C1 segment of cervical spinal cord (tissue), 14 donors: ENCODE measurements around the gene IQGAP1.

Source experiments
- DNase-seq, 14 donors: peaks; one replicate each; lab custom pipeline; 2025; lab: John Stamatoyannopoulos, UW

IQGAP1 gene

DNA sequence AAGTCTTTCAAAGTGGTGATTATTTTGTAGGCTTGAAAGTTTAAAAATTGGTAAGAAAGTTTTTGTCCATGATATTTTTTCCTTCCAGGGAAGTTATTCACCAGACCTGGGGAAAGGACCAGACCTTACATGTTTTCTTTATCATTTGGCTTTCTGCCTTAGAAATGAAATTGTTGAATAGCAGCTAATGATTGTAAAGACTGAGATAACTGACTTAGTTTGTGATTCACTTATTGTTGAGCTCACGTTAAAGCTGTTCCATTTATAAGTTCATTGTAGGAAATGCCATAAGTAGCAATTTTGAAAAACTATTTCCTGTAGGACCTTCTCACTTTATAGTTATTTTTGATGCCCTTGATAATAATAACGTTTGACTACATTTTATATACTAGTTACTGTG is 51.9 kb downstream of the IQGAP1 start:
- DNase-seq, result no peak

DNA sequence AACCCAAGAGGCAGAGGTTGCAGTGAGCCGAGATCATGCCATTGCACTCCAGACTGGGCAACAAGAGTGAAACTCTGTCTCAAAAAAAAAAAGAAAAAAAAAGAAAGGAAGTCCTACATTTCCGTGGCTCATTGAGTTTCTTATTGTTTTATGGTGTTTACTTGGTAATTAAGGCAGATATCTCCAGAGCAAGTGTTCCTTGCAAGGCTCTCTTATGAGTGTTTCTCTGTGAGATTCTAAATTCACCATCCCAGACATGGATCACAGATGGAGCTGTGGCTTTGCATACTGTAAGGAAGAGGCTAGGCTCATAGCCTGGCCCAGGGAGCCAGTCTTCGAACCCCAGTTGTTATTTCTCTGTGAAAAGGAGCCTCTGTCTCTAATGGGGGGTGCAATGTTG is 53.0 kb downstream of the IQGAP1 start:
- DNase-seq, result no peak

DNA sequence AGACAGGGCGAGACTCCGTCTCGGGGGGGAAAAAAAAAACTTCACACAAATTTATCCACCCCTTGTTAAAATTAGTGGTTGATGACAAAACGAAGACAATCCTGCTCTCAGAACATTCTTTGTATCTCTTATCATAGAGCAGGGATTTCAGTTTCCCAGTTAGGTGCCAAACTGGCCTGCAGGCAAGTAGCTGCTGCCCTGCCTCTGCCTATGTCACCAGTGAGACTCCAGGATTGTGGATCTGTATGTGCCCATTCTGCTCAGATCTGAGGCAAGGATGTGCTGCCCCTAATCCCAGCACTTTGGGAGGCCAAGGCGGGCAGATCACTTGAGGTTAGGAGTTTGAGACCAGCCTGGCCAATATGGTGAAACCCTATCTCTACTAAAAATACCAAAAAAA is 54.4 kb downstream of the IQGAP1 start:
- no peak for DNase-seq

DNA sequence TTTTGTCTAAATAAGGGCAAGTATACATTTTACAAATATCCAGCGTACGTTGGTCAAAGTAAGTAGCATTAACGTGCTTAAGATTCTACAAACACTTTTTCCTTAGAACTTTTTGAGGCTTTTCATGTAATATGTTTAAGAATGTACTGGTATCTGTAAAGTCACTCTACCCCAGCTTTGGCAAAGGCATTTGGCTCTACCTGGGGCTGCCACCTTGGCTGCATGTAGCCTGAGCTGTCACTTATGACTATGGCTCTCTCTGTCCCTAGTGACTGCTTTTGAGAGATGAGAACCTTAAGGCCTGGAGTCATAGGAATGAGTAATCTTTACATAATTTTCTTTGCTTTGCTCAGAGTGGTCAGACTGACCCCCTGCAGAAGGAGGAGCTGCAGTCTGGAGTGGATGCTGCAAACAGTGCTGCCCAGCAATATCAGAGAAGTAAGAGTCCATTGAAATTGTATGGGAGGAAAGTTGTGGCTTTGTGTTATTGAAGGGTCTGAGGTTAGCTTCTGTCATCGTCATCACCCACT is 61.2 kb downstream of the IQGAP1 start:
- no peak for DNase-seq

DNA sequence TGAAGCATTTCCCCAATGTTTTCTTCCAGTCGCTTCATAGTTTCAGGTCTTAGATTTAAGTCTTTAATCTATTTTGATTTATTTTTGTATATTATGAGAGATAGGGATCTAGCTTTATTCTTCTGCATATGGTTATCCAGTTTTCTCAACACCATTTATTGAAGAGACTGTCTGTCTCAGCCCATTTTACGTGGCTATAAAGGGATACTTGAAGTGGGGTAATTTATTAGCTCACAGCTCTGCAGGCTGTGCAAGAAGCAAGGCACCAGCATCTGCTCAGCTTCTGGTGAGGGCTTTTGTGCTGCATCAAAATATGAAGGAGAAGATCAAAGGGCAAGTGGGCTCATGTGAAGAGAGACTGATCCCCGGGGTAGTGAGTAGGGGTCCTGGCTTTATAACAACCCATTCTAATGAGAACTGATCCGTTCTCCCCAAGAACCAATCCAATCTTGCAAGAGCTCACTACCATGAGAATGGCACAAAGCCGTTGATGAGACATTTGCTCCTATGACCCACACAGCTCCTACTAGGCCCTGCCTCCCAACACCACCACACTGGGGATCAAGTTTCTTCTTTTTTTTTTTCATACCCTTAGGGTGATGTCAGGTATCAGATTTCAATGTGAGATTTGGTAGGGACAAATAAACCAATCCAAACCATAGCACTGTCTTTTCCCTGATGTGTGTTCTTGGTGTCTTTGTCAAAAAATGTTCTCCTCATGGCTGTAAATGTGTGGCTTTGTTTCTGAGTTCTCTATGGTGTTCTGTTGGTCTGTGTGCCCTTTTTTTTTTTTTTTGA is 63.2 kb downstream of the IQGAP1 start:
- DNase-seq, result no peak

DNA sequence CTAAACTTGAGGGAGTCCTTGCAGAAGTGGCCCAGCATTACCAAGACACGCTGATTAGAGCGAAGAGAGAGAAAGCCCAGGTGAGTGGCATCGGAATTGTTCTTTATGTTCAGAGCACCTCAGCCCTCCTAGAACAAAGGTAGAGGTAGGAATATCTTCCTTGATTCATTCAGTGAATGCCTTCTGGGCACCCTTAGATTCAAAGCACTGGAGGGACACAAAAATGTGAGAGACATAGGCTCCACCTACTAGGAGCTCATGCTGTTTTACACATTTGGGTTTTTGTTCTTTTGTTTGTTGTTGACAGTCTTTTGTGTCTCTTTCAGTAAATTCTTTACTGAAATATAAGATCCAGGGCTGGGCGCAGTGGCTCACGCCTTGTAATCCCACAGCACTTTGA is 68.2 kb downstream of the IQGAP1 start:
- no peak for DNase-seq

DNA sequence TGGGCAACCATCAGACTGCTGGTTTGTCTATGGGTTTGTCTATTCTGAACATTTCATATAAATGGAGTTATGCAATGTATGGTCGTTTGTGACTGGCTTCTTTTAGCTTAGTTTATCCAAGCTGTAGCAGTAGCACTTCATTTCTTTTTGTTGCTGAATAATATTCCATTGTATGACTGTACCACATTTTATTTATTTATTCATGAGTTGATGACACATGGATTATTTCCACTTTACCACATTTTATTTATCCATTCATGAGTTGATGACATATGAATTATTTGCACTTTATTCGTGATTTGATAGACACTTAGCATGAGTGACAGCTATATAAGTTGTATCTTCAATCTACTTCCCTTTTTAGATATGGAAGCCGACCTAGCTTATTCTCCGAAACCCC is 70.0 kb downstream of the IQGAP1 start:
- no peak for DNase-seq

DNA sequence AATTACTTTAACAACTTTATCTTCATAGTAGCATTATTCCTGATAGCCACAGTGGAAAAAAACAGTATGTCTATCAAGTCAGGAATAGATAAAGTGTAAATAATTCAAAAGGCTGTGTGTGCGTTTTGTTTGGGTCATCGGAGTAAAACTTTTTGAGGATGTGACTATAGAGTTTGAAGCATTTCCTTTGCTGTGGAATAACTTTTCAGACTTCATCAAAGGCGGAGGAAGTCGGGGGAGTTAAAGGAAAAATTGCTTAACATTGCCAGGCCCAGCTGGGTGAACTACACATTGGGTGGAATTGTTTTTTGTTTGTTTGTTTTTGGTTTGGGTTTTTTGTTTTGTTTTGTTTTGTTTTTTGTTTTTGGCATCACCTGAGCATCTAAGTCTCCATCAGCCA is 71.3 kb downstream of the IQGAP1 start:
- no peak for DNase-seq

DNA sequence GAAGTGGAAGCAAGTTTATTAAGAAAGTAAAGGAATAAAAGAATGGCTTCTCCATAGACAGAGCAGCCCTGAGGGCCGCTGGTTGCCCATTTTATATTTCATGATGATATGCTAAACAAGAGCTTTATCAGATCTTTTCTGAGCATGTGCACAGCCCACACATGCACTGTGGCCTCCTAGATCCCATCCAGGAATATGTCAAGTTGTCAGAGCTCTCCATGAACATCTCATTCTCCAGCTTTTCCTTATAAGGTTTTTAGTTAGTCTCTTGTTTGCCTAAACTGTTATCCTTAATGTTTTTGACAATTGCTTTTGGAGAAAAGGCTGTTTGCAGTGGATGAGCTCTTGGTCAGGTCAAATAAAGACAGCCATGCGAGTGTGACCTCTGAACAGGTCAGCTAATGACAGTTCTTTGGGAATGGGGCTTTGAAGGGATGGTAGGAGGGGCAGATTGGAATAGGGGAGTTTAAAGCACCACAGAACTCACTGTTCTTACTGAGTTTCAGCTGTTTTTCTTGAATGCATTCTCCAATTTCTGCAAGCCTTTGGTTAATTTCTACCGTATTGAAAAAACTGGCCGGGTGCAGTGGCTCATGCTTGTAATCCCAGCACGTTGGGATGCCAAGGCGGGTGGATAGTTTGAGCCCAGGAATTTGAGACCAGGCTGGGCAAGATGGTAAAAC is 72.2 kb downstream of the IQGAP1 start:
- DNase-seq, result no peak

DNA sequence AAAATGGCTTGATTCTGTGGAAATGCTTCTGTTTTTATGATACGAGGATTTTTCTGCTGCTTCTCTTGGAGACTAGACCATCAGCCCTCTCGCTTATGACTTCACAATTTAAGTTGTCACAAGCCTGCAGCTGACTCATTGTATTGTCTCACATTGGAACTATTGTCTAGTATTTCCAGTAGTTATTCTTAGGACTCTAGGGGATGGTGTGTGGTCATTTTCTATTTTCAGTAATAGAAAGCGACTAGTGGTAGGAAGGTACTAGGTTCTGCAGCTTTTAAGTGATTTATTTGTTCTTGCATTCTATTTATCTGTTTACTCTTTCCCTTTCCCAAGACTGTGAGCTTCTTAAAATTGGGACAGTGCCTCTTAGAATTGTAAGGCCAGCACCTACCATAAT is 75.3 kb downstream of the IQGAP1 start:
- peak in 7 of 14 donors; percentile 23 to 43 (median 27) for DNase-seq

DNA sequence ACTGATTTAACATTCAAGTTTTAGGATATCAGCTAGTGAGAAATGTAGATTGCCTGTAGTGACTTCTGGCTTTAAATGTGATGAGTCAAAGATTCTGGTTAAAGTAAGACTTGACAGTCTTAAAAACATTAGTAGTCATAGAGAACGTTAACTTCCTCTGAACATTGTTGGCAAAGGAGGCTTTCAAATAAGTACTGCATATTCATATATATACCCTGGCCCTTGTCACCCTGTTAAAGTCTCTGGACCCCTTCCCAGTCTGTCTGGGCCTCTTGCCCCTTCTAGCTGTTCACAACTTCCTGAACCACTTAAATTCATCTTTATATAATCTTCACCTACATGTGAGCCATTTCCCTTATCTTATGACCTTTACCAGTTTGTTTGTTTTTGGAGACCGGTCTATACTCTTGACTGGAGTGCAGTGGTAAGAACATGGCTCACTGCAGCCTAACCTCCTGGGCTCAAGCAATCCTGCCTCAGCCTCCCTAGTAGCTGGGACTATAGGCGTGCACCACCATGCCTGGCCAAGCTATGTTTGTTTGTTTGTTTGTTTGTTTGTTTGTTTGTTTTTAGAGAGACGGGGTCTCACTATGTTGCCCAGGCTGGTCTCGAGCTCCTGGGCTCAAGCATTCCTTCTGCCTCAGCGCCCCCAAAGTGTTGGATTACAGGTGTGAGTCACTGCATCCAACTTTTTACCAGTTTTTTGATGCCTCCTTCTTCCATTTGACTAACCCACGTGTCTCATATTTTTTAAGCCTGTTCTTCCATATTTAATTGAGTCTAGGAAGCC is 77.3 kb downstream of the IQGAP1 start:
- no peak for DNase-seq

DNA sequence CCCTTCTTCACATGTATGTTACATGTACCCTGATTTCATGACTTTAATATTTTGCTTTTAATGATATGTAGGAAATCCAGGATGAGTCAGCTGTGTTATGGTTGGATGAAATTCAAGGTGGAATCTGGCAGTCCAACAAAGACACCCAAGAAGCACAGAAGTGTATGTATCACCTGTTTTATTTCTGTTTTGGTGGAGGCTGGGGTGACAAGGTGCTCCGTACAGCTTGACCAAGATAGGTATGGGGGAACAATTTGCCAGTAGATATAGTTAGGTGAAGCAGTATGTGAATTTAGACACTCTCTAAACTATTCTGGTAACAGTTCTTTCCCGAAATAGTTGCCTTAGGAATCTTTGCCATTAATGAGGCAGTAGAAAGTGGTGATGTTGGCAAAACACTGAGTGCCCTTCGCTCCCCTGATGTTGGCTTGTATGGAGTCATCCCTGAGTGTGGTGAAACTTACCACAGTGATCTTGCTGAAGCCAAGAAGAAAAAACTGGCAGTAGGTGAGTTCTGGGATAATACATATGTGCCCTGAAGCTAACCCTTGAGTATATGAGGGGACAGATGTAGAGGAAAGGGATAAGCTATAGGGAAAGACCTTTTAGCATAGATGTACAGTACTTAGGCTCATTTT is 78.0 kb downstream of the IQGAP1 start:
- no peak for DNase-seq

DNA sequence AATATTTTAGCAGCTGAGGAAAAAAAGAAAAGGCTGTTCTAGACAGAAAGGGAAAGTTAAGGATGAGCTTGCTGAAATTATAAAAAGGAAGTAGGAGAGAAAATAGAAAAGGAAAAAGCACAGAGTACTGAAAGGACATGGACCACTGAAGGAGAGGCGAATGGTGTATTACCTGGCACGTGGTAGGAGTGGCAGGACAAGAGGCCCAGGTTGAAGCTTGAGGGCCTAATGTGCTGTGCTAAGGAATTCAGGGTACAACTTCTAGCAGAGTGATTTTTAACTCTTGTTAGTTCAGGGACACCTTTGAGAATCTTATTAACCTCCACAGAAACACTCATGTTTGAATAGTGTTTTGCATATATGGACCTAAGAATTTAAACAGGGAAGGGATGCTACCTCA is 81.7 kb downstream of the IQGAP1 start:
- DNase-seq, result no peak

DNA sequence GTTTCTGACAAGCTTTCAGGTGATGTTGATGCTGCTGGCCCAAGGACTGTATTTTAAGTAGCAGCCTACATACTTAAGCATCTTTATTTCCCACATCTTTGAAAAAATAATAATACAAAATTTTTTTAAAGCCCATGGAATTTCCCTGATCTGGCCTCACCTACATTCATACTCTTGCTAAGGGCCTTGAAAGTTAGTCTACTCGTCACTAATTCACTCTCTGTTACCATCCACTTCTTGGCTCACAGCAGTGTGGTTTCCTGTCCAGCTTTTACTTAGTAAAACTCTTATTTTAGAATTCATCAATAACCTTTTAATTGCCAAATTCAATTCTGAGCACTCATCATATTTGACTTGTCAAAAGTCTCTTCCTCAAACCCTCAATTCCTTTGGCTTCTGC is 82.4 kb downstream of the IQGAP1 start:
- DNase-seq, result no peak

DNA sequence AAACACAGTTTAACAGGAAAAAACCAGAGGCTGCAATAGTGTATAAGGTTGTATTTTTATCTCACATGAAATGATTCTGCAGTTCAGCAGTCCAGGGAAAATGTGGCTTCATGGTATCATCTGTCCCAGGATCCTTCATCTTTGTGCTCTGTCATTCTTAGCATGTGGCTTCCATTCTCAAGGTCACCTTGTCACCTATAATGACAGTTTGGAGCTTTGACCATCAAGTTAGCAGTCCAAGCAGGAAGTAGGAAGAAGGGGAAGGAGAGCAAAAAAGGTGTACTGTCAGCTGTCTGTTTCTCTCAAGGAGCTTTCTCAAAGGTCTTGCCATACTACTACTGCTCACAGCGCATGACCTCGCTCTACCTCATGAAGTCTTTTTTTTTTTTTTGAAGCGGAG is 83.1 kb downstream of the IQGAP1 start:
- DNase-seq, result no peak

DNA sequence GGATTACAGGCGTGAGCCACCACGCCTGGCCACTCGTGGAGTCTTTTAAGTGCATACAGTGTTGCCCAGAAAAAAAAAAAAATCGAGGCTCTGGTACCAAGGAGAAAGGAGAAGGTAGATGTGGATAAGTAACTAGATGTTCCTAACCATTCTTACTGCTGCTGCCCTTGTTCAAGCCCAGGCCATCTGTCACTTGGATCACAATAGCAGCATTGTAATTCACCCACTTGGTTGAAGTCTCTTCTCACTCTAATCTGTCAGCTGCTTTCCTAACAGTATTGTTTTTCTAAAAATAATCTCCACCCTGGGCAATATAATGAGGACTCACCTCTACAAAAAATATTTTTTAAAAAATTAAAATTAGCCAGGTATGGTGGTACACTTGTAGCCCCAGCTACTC is 83.7 kb downstream of the IQGAP1 start:
- DNase-seq, result peak in 3 of 14 donors; percentile 5 to 26 (median 17)

DNA sequence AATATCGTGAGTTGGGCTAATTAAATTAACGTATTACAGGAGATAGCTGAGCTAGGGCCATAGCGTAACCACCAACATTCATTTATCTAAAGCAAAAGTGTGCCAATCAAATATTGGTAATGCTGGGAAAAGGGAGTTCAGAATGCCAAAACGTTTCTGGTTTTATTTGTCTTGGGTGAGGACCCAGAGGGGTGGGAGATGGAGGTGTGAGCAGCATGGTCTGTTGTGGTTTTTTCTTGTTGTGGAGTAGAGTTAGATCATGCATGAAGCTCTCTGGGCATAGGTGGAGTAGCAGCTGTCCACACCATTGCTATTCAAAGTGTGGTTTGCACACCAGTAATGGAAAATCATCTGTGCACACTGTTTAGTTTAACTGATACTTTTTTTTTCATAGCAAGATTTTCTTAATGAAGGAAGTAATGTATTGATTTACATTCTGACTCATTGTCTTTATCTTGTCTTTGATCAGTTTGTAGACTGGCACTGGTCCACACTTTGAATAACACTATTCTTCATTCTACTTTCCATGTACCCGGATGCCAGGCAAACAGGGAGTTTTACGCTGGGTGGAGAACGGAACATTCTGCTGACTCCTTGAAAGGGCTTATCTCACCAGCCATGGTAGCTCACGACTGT is 90.9 kb downstream of the IQGAP1 start:
- DNase-seq, result no peak

DNA sequence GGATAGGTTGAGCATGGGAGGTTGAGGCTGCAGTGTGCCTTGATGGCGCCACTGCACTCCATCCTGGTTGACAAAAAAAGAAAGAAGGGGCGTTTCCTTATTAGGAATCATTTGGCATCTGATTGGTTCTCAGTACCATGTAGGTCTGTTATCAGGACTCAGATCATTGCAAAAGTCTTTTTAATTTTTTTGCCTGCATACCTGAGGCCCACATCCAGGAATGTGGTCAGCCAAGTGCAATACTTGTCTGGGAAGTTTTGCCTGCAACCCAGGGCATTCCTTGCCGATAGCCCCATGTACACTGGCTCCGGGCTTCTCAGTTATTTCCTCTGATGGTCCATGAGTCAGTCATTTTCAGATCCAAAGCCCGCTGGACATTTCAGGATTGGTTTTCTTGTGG is 91.6 kb downstream of the IQGAP1 start:
- no peak for DNase-seq

DNA sequence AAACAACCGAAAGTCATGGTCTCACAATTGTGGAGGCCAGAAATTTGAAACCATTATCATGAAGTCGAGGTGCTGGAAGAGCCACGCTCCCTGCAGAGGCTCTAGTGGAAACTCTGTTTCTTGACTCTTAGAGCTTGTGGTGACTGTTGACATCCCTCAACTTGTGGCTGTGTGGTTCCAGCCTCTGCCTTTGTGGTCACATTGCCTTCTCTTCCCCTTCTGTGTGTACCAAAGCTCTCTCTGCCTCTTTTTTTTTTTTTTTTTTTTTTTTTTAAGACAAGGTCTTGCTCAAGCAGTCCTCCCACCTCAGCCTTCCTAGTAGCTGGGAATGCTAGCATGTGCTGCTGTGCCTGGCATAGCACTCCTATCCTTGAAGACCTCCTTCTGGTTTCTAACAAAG is 93.0 kb downstream of the IQGAP1 start:
- DNase-seq, result no peak

DNA sequence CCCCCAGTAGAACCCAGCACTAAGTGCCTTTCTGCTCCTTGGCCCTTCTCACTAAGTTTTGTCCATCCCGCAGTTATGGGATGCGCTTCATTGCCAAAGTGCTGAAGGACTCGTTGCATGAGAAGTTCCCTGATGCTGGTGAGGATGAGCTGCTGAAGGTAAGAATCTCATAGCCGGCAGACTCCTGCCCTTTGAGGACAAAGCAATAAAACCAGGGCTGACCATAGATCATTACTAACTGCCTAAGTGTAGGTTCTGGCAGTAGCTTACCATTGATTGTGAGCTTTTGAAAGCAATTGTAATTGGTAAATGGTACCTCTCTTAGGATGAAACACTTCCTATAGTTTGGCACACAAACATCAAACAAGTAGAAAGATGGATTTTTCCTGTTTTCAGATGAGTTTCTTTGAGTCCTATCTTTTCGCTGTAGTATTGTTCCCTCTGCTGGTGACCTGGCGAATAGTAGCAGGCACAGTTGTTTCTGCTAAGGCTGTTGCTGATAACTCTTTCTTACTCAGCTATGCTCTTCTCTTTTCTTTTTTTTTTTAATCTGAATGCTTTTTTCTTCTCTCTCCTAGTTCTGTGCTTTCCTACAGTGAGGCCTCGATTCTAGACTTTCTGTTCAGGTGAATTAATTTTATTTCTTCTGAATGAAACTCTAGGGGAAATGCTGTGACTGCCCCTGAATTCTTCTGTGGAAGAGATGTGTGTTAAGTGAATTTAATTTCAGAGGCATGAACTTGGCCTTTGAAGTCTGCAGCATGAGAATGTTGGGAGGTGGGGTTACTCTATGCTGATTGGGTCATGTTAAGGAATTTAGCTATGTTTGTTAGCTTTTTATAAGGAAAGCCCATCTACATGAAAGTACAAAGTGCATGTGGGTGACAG is 94.3 kb downstream of the IQGAP1 start:
- DNase-seq, result peak in 6 of 14 donors; percentile 8 to 43 (median 30)
